ENCODE results near the gene SCAMP2.
"Not testable (repeated sequence)": the region's sequence is repeated elsewhere in the genome, so short reads cannot be mapped to it uniquely, and the experiment has no call there.

SCAMP2 gene, protein sequence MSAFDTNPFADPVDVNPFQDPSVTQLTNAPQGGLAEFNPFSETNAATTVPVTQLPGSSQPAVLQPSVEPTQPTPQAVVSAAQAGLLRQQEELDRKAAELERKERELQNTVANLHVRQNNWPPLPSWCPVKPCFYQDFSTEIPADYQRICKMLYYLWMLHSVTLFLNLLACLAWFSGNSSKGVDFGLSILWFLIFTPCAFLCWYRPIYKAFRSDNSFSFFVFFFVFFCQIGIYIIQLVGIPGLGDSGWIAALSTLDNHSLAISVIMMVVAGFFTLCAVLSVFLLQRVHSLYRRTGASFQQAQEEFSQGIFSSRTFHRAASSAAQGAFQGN

DNA sequence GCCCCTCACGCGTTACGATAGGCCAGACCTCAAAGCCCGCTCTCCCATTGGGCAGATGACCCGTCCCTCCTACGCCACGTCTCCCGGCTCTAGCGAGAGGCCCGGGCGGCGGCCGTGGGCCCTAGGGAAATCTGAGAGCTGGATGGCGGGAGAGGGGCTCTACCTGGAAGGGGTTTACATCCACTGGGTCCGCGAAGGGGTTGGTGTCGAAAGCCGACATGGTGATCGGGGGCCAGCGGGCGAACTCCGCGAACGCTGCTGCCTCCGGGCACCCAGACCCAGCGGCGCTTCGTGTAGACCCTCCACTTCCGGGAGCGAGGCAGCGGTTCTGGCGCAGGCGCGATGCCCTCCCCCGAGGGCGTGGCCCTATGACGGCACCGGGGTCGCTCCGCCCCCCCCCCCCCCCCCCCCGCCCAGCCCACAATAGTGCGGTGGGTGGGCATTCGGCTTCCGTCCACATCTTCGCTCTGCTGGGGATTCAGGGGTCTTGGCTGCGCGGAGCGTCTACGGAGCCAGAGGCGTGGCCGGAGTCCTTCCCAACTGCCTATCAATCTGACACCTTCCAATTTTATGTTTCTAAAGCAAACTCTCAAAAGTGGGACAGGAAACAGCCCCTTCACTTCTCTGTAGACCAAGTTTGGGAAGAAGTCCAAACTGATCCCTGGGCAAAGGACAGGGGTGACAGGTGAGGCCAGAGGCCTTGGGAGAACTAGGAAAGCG is at the start of gene SCAMP2:
Gene SCAMP2 (minus strand): TSS at position 330 of the 720 bp plus-strand sequence. CDS start 110 bp downstream, at position 220.
- DNase-seq (ENCODE audit: low read depth), result peak; percentile 93

DNA sequence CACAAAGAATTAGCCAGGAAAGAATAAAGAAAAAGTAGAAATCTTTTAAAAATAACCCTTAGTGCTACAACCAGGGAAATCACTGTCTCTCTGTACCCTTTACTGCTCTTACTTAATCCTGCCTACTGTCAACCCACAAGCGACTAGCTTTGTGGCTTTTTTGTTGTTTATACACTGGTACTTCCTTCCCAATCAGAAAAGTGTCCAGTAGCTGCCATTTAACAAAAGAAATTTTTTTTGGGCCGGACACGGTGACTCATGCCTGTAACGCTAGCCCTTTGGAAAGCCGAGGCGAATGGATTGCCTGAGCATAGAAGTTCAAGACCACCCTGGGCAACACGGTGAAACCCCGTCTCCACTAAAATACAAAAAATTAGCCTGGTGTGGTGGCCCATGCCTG is 47.3 kb upstream of the SCAMP2 start:
- DNase-seq (ENCODE audit: low read depth), result no peak

DNA sequence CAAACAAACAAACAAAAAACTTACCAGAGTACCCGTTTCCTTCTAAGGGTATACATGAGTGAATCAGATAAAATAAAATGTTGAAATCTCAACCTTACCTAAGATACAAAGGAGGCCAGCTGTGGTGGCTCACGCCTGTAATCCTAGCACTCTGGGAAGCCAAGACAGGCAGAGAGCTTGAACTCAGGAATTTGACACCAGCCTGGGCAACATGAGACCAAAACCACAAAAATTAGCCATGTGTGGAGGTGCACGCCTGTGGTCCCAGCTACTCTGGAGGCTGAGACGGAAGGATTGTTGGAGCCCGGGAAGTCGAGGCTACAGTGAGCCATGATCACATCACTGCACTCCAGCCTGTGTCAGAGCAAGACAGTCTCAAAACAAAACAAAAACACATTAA is 44.5 kb upstream of the SCAMP2 start:
- peak; percentile 22 for DNase-seq (ENCODE audit: low read depth)

DNA sequence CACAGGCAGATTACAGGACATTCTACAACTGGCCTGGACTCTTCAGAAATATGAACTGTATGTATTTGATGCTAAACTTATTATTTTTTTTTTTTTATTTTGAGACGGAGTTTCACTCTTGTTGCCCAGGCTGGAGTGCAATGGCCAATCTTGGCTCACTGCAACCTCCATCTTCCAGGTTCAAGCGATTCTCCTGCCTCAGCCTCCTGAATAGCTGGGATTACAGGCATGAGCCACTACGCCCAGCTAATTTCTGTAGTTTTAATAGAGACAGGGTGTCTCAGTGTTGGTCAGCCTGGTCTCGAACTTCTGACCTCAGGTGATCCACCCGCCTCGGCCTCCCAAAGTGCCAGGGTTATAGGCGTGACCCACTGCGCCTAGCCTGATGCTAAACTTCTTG is 40.6 kb upstream of the SCAMP2 start:
- not testable (repeated sequence) for DNase-seq (ENCODE audit: low read depth)

DNA sequence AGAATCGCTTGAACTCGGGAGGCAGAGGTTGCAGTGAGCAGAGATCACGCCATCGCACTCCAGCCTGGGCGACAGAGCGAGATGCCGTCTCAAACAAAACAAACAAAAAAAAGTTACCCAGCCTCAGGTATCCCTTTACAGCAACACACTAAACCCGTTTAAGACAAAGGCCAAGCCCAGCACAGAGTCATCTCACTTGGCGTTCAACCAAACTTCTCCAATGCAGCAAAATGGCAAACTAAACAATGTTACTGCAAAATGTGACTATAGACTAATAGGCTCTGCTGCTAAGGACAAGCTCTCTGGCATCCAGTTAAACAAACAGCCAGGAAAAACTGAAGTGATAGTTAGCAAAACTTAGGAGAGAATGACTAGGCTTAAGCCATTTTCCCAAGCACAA is 39.9 kb upstream of the SCAMP2 start:
- no peak for DNase-seq (ENCODE audit: low read depth)

DNA sequence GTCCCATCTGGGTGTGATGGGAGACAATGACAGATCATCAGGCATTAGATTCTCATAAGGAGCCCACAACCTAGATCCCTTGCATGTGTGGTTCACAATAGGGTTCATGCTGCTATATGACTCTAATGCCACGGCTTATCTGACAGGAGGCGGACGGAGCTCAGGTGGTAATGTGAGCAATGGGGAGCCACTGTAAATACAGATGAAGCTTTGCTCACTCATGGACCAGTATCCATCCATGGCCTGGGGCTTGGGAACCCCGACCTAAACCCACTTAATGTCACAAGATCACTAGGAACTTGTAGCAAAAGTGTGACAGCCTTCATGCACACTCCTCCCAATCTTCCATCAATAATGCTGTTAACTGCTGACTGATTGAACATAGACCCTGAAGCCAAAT is 35.5 kb upstream of the SCAMP2 start:
- DNase-seq (ENCODE audit: low read depth), result no peak

DNA sequence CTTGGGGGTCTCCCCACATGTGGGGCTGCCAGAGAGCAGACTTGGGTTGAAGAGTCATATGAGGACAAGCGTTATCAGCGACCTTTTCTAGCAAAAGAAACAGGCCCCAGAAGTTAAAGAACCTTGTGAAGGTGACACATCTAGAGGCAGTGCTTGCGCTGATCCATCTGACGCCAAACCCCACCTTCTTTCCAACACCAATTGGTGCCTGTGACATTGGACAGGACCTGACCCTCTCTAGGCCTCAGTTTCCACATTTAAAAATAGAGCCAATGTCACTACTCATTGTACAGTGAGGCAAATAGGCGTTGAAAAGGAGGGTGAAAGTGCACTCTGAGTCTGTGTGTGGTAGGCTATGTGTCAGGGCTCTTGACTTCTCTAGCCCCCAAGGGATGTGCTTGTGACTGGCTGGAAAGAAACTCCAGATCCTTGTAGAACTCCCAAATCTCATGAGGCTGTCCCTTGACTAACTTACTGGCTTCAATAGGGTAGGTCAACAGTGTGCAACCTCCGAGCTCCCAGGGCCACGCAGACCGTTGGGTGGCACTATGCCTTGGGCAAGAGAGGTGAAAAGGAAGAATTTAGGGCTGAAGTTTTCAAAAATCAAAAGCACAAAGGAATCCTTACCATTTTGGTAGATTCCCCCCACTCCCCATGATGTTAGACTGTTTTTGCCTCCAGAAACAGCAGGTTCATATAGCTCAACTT is 34.2 kb upstream of the SCAMP2 start:
- no peak for DNase-seq (ENCODE audit: low read depth)

DNA sequence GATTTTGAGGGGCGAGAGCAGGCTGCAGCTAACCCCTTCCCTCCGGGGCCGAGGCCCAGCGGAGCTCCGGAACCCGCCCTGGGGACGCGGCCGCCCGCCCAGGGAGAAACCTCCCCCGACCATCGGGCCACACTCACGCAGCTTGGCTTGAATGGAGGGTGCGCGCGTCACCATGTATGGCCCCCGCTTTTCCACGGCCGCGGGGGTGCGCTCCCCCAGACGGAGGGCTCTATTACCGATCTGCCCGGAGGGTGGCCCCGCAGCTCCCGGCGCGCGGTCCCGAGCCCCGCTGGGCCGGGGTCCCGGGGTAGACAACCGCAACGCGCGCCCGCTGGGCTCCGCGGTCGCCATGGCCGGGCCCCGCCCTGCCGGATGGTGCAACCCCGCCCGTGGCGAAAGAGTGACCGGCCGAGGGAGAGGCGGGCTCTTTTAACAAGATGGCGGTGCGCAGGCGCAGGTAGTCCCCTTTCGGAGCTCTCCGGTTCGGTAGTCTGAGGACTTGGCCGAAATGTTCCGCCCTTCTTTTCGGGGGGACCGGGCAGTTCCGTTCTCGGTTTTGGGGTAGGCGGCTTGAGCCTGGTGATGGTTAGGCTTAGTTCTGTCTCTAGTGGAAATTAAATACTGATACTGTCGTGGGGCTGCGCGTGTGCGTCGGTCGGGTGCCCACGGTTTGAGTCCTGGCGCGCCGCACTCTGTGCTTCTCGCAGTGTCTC is 33.4 kb upstream of the SCAMP2 start, which contains the start of gene FAM219B:
Gene FAM219B (minus strand): TSS at position 402 of the 713 bp plus-strand sequence. CDS start 51 bp downstream, at position 351.
- peak; percentile 76 for DNase-seq (ENCODE audit: low read depth)

DNA sequence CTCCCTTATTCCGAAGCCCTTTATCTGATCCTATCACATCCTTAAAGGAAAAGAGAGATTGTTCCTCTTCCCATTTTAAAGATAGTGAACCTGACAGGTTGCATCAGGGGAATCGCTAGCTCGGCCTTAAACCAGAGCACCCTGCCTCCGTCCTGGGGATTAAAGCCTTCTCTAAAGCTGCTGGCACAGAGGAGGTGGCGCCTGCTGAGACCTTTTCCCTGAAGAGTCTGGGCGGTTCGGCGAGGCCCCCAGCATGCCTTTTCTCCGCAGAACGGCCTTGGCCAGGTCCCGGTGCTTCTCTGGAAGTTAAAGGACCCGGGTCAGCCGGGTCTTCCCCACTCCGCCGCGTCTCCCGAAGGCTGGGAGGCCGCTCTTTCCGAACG is 32.9 kb upstream of the SCAMP2 start:
- peak; percentile 26 for DNase-seq (ENCODE audit: low read depth)

DNA sequence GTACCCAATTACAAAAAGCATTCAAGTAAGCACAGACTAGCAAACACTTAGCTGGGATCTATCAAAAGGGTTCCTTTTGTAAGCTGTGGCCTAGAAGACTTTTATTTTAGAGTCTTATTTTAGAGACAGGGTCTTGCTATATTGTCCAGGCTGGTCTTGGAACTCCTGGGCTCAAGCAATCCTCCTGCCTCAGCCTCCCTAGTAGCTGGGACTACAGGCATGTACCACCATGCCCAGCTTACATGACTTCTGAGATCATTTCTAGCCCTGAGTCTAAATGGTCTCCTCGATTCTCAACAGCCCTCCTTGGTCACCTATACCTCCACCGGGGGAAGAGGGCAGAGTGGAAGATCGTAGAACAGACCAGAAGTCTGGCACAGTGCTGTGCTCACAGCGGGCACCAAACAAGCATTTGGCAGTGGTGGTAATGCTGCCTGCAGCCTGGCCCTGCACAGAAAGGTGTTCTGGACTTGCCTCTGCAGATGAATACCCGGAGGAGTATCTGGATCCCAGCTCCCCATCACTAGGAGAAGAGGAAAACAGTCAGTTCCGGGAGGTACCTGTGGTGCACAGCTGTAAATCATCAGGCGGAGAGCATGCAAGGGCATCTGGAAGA is 31.1 kb upstream of the SCAMP2 start:
- DNase-seq (ENCODE audit: low read depth), result no peak

DNA sequence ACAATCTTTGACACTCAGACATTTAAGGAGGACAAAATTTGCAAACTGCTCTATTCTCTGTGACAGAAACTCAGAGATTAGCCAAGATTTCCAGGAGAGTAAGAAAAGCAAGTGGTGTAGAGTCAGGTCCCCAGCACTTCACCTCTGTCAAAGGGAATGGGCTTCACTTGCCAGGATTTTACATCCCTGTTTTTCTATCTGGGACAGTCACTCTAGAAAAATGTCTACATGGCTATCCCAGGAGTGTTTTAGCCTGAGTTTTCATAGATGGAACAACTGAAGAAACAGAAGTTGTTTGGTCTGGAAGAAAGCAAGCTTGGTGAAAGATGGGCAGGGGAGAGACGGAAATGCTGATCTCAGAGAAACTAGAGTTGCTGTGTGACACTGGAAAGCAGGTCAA is 30.5 kb upstream of the SCAMP2 start:
- no peak for DNase-seq (ENCODE audit: low read depth)

DNA sequence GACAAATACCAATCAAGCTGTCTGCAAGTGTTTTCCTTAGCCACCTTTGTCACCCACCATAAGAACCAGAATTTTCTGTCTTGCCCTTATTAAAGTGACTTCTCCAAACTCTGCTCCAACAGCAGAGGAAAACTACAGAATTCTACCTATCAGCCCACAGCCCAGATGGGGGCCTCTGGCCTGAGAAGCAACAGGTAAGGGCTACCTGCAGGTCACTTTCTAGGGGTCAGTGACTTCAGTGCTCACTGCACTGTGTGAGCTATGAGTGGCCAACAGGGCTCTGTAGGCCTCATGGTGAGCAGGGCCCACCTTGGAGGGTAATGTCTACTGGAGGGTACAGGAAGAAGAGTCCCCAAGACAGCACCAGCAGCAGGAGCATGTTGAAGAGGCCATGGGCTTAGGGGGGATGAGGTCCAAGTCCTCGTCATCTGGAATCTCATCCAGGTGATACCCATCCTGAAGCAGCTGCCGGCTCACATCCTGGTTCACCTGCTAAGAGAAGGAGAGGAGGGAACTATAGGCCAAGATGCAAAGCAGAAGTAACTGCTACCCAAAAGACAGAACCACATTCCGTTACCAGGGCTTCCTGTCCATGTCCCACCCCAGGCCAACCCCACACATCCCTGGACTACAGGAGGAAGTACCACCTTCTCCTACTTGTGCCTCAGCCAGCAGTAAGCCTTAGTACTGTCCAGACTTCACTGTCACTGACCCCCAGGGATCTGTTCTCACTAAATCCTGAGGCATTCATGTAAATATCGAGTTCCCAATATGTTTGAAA is 29.3 kb upstream of the SCAMP2 start:
- no peak for DNase-seq (ENCODE audit: low read depth)

DNA sequence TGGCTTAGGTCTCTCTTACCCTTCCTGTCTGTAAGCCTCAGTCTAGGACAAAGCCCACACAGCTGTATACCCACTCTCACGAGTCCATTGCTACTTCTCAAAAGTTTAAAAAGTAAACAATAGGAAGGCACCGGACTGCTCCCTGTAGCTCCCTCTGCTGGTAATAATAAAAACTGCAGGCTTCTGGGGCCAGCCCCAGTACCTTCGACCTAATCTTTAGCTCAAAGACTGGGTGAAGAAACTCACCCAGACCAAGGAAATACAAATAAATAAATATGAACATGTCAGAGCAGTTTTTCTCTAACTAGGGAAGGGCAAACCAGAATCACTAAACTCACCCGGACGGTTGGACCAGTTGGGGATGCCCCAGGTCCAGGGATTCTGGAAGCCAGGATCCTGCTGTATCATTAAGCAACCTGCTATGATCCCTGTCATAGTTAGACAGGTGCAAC is 28.5 kb upstream of the SCAMP2 start:
- peak; percentile 40 for DNase-seq (ENCODE audit: low read depth)

DNA sequence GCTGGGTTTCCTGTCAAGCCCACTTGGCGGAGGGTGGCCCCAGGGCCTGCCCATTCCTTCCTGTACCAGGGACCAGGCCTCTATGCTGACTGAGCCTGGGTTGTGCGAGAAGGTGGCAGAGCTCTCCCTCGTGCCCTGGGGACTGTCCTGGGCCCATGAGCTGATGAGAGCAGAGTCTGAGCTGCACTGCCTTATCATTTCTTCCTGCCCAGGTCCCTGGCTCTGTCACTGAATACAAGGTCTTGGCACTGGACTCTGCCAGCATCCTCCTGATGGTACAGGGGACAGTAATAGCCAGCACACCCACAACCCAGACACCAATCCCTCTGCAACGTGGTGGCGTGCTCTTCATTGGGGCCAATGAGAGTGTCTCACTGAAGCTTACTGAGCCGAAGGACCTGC is 24.1 kb upstream of the SCAMP2 start:
- no peak for DNase-seq (ENCODE audit: low read depth)

DNA sequence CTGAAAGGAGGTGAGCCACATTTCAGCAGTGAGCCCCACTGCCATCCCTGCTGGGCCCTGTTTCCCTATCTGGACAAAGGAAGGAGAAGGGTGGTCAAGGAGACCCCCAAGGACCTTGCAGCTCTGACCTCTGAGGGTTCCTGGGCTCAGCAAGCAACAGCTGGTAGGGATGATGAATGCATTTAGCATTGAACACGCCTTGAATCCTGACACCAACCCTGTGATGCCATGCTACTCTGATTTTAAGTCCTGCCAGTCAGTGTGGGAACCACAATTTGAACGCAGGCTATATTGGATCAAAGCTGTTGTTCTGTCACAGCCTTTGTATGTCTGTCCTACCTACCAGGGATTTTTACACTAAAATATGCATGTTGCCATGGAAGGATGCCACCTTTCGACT is 23.2 kb upstream of the SCAMP2 start:
- DNase-seq (ENCODE audit: low read depth), result no peak

DNA sequence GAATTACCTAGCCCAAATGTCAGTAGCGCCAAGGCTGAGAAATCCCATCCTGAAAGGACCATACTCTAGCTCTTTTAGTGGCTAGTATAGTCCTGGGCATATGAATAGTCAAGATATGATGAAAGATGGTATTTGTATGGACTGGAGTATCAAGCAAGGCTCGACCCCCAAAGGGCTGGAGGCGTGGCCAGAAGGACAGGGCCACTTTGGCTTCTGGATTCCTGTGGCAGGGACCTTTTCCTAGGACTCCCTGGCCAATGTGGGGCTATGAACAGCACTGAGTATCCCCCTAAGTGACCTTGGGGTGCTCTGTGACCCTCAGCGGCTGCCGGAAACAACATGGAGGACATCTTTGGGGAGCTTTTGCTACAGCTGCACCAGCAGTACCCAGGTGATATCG is 22.7 kb upstream of the SCAMP2 start:
- DNase-seq (ENCODE audit: low read depth), result no peak

DNA sequence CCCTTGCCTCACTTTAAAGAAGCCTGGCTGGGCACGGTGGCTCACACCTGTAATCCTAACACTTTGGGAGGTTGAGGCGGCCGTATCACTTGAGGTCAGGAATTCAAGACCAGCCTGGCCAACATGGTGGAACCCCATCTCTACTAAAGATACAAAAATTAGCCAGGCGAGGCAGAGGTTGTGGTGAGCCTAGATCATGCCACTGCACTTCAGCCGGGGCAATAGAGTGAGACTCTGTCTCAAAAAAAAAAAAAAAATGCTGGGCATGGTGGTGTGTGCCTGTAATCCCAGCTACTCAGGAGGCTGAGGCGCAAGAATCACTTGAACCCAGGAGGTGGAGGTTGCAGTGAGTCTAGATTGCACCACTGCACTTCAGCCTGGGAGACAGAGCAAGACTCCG is 21.2 kb upstream of the SCAMP2 start:
- not testable (repeated sequence) for DNase-seq (ENCODE audit: low read depth)

DNA sequence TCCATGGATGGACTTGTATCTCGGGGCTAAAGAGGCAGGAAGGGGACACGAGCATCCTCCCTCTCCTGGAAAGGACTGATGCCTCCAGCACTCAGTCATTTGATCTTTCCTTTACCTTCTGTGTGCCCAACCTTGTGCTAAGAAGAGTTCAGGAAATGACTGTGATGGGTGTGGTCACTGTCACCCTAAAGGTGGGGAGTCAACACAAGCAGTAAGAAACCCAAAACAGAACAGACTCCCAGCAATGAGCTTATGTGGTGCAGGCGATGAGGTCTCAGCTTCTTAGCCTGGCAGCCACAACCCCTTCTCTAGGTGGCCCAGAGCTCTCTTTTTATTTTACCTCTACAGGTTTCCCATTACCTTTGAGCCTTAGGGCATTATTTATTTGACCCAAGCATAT is 20.5 kb upstream of the SCAMP2 start:
- DNase-seq (ENCODE audit: low read depth), result no peak

DNA sequence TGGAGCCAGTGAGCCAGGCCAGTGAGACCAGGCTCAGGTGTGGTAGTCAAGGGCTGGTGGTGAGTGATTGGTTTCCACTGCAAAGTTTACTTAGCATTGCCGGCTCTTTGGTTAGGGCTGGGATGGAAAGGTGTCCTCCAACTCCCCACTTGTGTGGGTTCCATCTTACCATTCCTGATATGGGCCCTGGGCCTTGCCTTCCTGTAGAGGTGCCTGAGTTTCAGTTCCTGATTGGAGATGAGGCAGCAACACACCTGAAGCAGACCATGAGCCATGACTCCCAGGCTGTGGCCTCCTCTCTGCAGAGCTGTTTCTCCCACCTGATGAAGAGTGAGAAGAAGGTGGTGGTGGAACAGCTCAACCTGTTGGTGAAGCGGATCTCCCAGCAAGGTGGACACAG is 19.8 kb upstream of the SCAMP2 start:
- no peak for DNase-seq (ENCODE audit: low read depth)

DNA sequence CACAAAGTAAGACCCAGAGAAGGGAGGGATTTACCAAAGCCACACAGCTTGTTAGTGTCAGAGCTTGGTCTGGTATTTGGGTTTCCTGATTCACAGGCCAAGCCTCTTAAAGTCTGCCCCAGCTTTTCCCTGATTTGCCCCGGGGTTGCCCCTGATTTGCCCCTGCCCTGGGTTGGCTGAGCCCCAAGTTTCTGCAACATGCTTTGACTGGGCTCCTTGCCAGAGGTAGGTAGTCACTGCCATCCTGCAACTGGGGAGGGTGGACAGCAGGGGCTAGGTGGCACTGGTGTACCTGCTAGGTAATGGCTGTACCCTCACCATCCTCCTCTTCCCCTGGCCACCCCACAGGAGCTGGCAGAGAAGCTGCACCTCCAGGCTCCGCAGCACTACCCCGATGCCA is 19.1 kb upstream of the SCAMP2 start:
- DNase-seq (ENCODE audit: low read depth), result no peak

DNA sequence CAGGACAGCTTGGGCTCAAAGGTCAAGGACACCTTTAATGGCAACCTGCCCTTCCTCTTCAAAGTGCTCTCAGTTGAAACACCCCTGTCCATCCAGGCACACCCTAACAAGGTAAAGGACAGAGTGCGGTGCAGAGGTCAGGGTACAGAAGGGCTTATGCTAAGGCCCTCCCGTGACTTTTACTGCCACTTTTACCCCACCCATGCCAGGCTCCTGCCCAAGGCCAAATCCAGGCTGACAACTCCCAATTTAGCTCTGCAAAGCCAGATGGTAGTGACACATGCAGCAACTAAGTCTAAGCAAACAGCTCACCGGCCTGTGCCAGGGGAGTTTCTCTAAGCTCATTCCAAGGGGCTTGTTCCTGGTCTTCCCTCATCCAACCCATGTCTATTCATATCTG is 18.3 kb upstream of the SCAMP2 start:
- no peak for DNase-seq (ENCODE audit: low read depth)

All from amniotic epithelial cell (primary cell).